GM19372 (cell line): ENCODE measurements around the gene ACER3.

ENCODE experiments used
- ATAC-seq: cut with Tn5 transposase; IDR thresholded peaks from one replicate; pipeline ENCODE4 v1.9.1; 2021; ENCODE audit warnings: mild to moderate bottlenecking, low read depth, moderate library complexity; ENCODE audit not compliant: unreplicated experiment

Gene ACER3

GRCh38 chr11:77069969-77070582 lies 209.4 kb downstream of the ACER3 start:
- no peak for ATAC-seq

- no peak for ATAC-seq
Observed at GRCh38 chr11:77071077-77071476, 210.4 kb downstream of the ACER3 start.

- ATAC-seq: no peak
Observed at GRCh38 chr11:77071671-77072605, 211.2 kb downstream of the ACER3 start.

GRCh38 chr11:77072851-77073327 lies 212.2 kb downstream of the ACER3 start:
- ATAC-seq: no peak

- no peak for ATAC-seq
Observed at GRCh38 chr11:77073328-77074001, 212.7 kb downstream of the ACER3 start.

GRCh38 chr11:77074205-77074604 lies 213.5 kb downstream of the ACER3 start:
- ATAC-seq: no peak

GRCh38 chr11:77074626-77075221 lies 214.0 kb downstream of the ACER3 start:
- no peak for ATAC-seq

- no peak for ATAC-seq
Observed at GRCh38 chr11:77075425-77075905, 214.7 kb downstream of the ACER3 start.
